Measurements from ENCODE around the gene SLC51B. TPM values are rescaled to one million over a fixed set of nuclear protein-coding genes. Genes with fewer than 3 reads are reported as not detected.
"Not testable (repeated sequence)": the region's sequence is repeated elsewhere in the genome, so short reads cannot be mapped to it uniquely, and the experiment has no call there.

The SLC51B gene
- total and polyA plus RNA-seq, 11 donors: 0.08 TPM; not detected in 10

DNA sequence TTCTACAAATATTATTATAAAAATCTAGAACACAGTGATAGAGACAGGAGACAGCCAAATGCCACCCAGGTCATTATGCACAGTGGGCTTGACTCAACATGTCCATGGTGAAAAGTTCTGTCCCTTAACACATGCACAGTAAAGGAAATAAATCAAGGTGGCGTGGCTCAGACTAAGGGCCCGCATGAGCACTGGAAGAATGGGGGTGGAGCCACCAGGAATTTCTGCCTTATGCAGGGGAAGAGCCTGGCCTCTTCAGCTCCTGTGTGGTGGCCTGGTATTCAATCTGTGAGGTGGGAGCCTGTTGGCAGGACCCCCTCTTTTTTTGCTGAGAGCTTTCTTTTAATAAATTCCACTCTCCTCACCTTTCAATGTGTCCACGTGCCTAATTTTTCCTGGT lies 38.3 kb upstream of the SLC51B start:
- Histone ChIP-seq H3K27ac (no peak overlapping the region), H3K27me3 (no peaks in the 10 kb centered on the region), H3K4me1 (no peaks in the 10 kb centered on the region), H3K36me3 (peaks cover 0 to 80% (median 39%) of the 10 kb centered on the region in 9 donors), H3K9me3 (no peaks in the 10 kb centered on the region), H3K4me3 (no peak overlapping the region)
- no peak for DNase-seq
- WGBS, 4 donors: 94 to 99% (median 97%) methylated on average over 3 of the region's 3 CpGs
- intact Hi-C loops (cut with DNase I): no loop called here
- no peak for TF ChIP-seq POLR2A (IDR thresholded peaks at IDR 0.05)
- TF ChIP-seq, protein P1, sequence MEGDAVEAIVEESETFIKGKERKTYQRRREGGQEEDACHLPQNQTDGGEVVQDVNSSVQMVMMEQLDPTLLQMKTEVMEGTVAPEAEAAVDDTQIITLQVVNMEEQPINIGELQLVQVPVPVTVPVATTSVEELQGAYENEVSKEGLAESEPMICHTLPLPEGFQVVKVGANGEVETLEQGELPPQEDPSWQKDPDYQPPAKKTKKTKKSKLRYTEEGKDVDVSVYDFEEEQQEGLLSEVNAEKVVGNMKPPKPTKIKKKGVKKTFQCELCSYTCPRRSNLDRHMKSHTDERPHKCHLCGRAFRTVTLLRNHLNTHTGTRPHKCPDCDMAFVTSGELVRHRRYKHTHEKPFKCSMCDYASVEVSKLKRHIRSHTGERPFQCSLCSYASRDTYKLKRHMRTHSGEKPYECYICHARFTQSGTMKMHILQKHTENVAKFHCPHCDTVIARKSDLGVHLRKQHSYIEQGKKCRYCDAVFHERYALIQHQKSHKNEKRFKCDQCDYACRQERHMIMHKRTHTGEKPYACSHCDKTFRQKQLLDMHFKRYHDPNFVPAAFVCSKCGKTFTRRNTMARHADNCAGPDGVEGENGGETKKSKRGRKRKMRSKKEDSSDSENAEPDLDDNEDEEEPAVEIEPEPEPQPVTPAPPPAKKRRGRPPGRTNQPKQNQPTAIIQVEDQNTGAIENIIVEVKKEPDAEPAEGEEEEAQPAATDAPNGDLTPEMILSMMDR (IDR thresholded peaks at IDR 0.05): no peak
- ATAC-seq: no peak

DNA sequence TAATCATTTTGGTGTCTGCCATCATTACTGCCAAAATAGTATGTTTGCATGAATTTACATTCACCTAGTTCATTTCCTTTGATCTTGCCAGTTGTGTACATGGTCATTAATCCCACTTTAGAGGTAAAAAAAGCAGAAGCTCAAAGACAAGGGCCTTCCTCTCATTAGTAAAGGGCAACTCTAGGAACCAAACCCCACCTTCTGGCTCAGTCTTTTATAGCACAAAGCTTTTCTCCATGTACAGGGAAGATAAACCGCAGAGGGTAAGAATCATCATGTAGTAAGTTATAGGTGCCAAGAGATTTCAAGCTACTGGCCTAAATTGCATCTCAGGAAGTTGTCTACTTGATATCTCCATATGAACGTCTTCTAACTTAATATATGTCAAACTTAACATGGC lies 36.2 kb upstream of the SLC51B start:
- 60 to 75% (median 63%) methylated on average over 2 of the region's 2 CpGs for WGBS, 4 donors
- H3K27ac ChIP-seq: no peak overlapping the region
- peaks cover 0 to 80% (median 33%) of the 10 kb centered on the region in 9 donors for H3K36me3 ChIP-seq
- H3K9me3 ChIP-seq: peaks cover 0 to 11% (median 2%) of the 10 kb centered on the region in 12 donors
- DNase-seq (no peak), ATAC-seq (no peak)
- TF ChIP-seq, protein P1 (IDR thresholded peaks at IDR 0.05): peak in 2 of 12 donors; percentile 8
- TF ChIP-seq POLR2A (IDR thresholded peaks at IDR 0.05): no peak
- no peaks in the 10 kb centered on the region for H3K27me3 ChIP-seq
- no peaks in the 10 kb centered on the region for H3K4me1 ChIP-seq
- no peak overlapping the region for H3K4me3 ChIP-seq
- intact Hi-C loops (cut with DNase I): no loop called here

DNA sequence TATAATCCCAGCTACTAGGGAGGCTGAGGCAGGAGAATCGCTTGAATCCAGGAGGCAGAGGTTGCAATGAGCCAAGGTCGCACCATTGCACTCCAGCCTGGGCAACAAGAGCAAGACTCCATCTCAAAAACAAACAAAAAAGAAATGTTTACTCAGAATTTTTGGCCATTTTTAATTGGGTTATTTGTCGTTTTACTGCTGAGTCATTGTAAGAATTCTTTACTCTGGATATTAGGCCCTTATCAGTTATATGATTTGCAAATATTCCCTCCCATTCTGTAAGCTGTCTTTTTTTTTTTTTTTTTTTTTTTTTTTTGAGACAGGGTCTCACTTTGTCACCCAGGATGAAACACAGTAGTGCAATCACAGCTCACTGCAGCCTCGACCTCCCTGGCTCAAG lies 34.0 kb upstream of the SLC51B start:
- ATAC-seq; H3K27me3 ChIP-seq; intact Hi-C loops (cut with DNase I); H3K4me1 ChIP-seq; DNase-seq; H3K4me3 ChIP-seq; H3K27ac ChIP-seq: not testable (repeated sequence)
- peaks cover 0 to 11% (median 2%) of the 10 kb centered on the region in 12 donors for H3K9me3 ChIP-seq
- H3K36me3 ChIP-seq: peaks cover 0 to 81% (median 51%) of the 10 kb centered on the region in 9 donors
- WGBS, 4 donors: 66 to 97% (median 95%) methylated on average over 4 of the region's 4 CpGs

DNA sequence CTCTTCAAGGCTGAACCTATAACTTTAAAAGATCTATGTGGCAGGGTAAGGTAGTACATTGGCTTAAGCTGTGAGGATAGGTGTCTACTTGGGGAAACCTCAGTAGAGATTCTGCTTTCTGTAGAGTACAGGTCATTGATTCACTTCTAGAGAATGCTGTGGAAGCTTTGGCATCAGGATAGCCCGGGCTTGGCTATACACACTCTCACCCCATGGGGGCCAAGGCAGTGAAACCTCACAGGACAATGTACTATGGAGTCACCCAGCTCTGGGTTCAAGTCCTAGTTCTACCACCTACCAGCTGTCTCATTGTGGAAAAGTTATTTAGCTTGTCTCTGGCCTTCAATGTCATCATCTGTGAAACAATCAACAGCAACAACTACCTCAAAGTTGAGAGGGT lies 24.8 kb upstream of the SLC51B start:
- TF ChIP-seq, protein P1 (IDR thresholded peaks at IDR 0.05): no peak
- TF ChIP-seq POLR2A (IDR thresholded peaks at IDR 0.05): no peak
- no peaks in the 10 kb centered on the region for H3K9me3 ChIP-seq
- no peak for DNase-seq
- H3K27me3 ChIP-seq: no peaks in the 10 kb centered on the region
- WGBS, 4 donors: 88 to 100% (median 95%) methylated on average over 1 of the region's 1 CpG
- intact Hi-C loops (cut with DNase I): no loop called here
- H3K4me1 ChIP-seq: no peaks in the 10 kb centered on the region
- H3K36me3 ChIP-seq: peaks cover 0 to 99% (median 91%) of the 10 kb centered on the region in 9 donors
- H3K27ac ChIP-seq: no peak overlapping the region
- ATAC-seq: no peak
- no peak overlapping the region for H3K4me3 ChIP-seq

DNA sequence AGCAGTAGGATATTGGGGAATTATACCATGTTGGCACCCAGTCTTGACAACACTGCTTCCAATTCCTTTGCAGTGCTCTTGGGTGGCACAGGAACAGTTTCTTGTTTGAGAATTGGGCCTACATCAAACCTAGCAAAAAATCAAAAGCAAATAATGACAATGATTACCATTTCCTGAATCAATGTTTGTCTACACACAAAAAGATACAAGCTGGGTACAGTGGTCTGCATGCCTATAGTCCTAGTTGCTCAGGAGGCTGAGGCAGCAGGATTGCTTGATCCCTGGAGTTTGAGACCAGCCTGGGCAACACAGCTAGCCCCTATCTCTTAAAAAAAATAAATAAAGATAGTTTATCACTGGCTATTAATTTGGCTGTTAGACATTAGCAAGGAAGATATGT lies 23.7 kb upstream of the SLC51B start:
- Histone ChIP-seq H3K4me1 (no peaks in the 10 kb centered on the region), H3K9me3 (no peaks in the 10 kb centered on the region), H3K27ac (no peak overlapping the region), H3K4me3 (no peak overlapping the region), H3K36me3 (peaks cover 0 to 99% (median 91%) of the 10 kb centered on the region in 9 donors), H3K27me3 (no peaks in the 10 kb centered on the region)
- TF ChIP-seq, protein P1 (IDR thresholded peaks at IDR 0.05): no peak
- TF ChIP-seq POLR2A (IDR thresholded peaks at IDR 0.05): no peak
- intact Hi-C loops (cut with DNase I): no loop called here
- DNase-seq: no peak
- no peak for ATAC-seq
